Peyer's patch (tissue), 4 donors: Measurements from ENCODE around the gene KCNIP3. TPM values are rescaled to one million over a fixed set of nuclear protein-coding genes. Genes with fewer than 3 reads are reported as not detected.

ENCODE experiments used
- DNase-seq, 3 donors: peaks; one replicate each; pipeline ENCODE4 v3.0.0-alpha.2; 2017 to 2019
- H3K27ac ChIP-seq, 4 donors: fragments of 200-600 bp; sonication (generic); one replicate each; pipeline ENCODE4 v1.5.1; 2016 to 2019
- H3K27me3 ChIP-seq, 2 donors: fragments of 200-600 bp; sonication (generic); one replicate each; pipeline ENCODE4 v1.5.1; 2019
- H3K36me3 ChIP-seq, 3 donors: fragments of 200-600 bp; sonication (generic); one replicate each; pipeline ENCODE4 v1.5.1; 2016 to 2019
- H3K4me1 ChIP-seq, 4 donors: fragments of 200-600 bp; sonication (generic); one replicate each; pipeline ENCODE4 v1.5.1; 2016 to 2019
- H3K4me3 ChIP-seq, 4 donors: fragments of 200-600 bp; sonication (generic); 1 replicate in 3 of 4; 2 replicates in 1 of 4; pipeline ENCODE4 v1.5.1; 2016 to 2019; ENCODE audit warnings: mild to moderate bottlenecking in 1 of 4
- H3K9me3 ChIP-seq, 4 donors: fragments of 200-600 bp; sonication (generic); one replicate each; pipeline ENCODE4 v1.5.1; 2016 to 2019; ENCODE audit warnings: mild to moderate bottlenecking in 1 of 4
- POLR2A ChIP-seq, 2 donors: fragments of 450-650 bp; IDR thresholded peaks; one replicate each; pipeline ENCODE4 v1.5.1; 2017; ENCODE audit warnings: antibody characterized with exemption in 2 of 2, mild to moderate bottlenecking in 2 of 2, moderate library complexity in 2 of 2
- total RNA-seq, 4 donors: library from RNA; depleted of rRNA; stranded (reverse); fragments of >200 nt; gene quantifications; one replicate each; pipeline ENCODE4 v1.1.0, GENCODE V29; 2016
- TF ChIP-seq, protein P1 (sequence below), 6 experiments: fragments of 450-650 bp in 4 of 6; fragments of 200-600 bp in 2 of 6; sonication (generic) in 1 of 6; IDR thresholded peaks; one replicate each; pipeline ENCODE4 v1.5.1; 2017 to 2019; ENCODE audit warnings: antibody characterized with exemption in 6 of 6, mild to moderate bottlenecking in 3 of 6, moderate library complexity in 1 of 6

Gene KCNIP3
- total RNA-seq, 4 donors from 2014 or later, result 4.9 to 11.4 (median 7.2) TPM

- Histone ChIP-seq H3K4me1 (no peaks in the 10 kb centered on the region), H3K27me3 (no peaks in the 10 kb centered on the region), H3K4me3 (no peak overlapping the region), H3K27ac (no peak overlapping the region), H3K36me3 (no peaks in the 10 kb centered on the region), H3K9me3 (no peaks in the 10 kb centered on the region)
- no peak for TF ChIP-seq POLR2A (IDR thresholded peaks at IDR 0.05)
- TF ChIP-seq, protein P1, sequence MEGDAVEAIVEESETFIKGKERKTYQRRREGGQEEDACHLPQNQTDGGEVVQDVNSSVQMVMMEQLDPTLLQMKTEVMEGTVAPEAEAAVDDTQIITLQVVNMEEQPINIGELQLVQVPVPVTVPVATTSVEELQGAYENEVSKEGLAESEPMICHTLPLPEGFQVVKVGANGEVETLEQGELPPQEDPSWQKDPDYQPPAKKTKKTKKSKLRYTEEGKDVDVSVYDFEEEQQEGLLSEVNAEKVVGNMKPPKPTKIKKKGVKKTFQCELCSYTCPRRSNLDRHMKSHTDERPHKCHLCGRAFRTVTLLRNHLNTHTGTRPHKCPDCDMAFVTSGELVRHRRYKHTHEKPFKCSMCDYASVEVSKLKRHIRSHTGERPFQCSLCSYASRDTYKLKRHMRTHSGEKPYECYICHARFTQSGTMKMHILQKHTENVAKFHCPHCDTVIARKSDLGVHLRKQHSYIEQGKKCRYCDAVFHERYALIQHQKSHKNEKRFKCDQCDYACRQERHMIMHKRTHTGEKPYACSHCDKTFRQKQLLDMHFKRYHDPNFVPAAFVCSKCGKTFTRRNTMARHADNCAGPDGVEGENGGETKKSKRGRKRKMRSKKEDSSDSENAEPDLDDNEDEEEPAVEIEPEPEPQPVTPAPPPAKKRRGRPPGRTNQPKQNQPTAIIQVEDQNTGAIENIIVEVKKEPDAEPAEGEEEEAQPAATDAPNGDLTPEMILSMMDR (IDR thresholded peaks at IDR 0.05), result no peak
- DNase-seq, result no peak
Observed at GRCh38 chr2:95312543-95313201, 15.5 kb downstream of the KCNIP3 start.

- no peak overlapping the region for H3K4me3 ChIP-seq
- no peaks in the 10 kb centered on the region for H3K27me3 ChIP-seq
- DNase-seq, result no peak
- H3K4me1 ChIP-seq, result no peaks in the 10 kb centered on the region
- H3K9me3 ChIP-seq, result no peaks in the 10 kb centered on the region
- TF ChIP-seq POLR2A (IDR thresholded peaks at IDR 0.05), result no peak
- TF ChIP-seq, protein P1 (IDR thresholded peaks at IDR 0.05), result no peak
- H3K36me3 ChIP-seq, result no peaks in the 10 kb centered on the region
- no peak overlapping the region for H3K27ac ChIP-seq
Observed at GRCh38 chr2:95313296-95314131, 16.4 kb downstream of the KCNIP3 start.

DNA sequence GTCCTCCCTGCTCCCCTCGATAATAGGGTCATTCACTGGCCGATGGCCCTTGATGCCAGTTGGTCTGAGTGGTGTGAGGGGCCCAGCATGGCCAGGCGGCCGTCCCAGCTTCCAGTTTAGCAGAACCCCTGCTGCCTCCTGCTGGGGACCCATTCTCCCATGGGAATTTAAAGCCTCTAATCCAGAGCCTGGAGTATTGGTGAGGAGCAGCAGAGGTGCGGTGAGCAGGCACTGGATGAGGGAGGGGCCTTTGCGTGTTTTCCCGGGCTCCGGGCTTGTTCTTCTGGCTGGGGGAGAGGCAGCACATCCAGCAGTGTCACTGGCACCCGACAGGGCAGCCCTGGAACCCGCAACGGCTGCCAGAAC lies 17.4 kb downstream of the KCNIP3 start:
- H3K27me3 ChIP-seq, result no peaks in the 10 kb centered on the region
- no peak for TF ChIP-seq POLR2A (IDR thresholded peaks at IDR 0.05)
- TF ChIP-seq, protein P1 (IDR thresholded peaks at IDR 0.05), result no peak
- no peak overlapping the region for H3K4me3 ChIP-seq
- H3K36me3 ChIP-seq, result no peaks in the 10 kb centered on the region
- H3K9me3 ChIP-seq, result no peaks in the 10 kb centered on the region
- no peak overlapping the region for H3K27ac ChIP-seq
- H3K4me1 ChIP-seq, result no peaks in the 10 kb centered on the region
- no peak for DNase-seq

DNA sequence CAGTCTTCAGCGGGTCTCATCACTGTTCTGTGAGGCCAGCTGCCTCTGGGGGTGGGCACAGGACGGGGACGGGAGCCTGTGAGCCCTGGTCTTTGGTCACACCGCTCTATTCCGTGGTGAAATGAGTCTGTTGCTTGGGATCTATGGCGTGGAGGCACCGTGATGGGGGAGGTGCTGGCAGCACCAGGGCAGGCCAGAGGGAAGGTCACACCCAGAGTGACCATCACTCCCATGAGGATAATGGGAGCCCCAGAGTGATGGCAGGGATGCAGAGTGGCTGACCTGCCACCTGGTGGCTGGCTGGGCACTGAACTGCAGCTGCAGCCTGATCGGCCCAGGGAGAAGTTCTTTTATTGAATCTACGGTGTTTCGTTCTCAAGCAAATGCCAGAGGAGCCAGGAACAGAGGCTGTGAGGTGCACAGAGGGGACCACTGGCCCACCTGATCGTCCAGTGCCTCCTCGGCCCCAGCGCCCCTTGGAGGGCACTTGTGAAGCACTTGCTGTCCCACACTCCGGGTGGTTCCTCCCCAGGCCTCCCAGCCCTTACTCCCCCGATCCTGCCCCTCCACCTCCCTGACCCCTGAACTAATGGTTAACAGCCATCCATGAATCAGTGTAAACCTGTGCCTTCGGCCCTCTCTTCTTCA lies 17.9 kb downstream of the KCNIP3 start:
- Histone ChIP-seq H3K9me3 (no peaks in the 10 kb centered on the region), H3K4me3 (no peak overlapping the region), H3K4me1 (no peaks in the 10 kb centered on the region), H3K27ac (no peak overlapping the region), H3K36me3 (no peaks in the 10 kb centered on the region), H3K27me3 (no peaks in the 10 kb centered on the region)
- DNase-seq, result peak in 1 of 3 donors; percentile 51
- TF ChIP-seq, protein P1 (IDR thresholded peaks at IDR 0.05), result peak in 4 of 6 experiments; percentile 29 to 68 (median 65)
- no peak for TF ChIP-seq POLR2A (IDR thresholded peaks at IDR 0.05)

GRCh38 chr2:95315801-95316411 lies 18.8 kb downstream of the KCNIP3 start:
- H3K4me3 ChIP-seq, result no peak overlapping the region
- no peaks in the 10 kb centered on the region for H3K9me3 ChIP-seq
- TF ChIP-seq POLR2A (IDR thresholded peaks at IDR 0.05), result no peak
- TF ChIP-seq, protein P1 (IDR thresholded peaks at IDR 0.05), result no peak
- H3K36me3 ChIP-seq, result no peaks in the 10 kb centered on the region
- no peak overlapping the region for H3K27ac ChIP-seq
- no peak for DNase-seq
- no peaks in the 10 kb centered on the region for H3K27me3 ChIP-seq
- H3K4me1 ChIP-seq, result no peaks in the 10 kb centered on the region
